Activated naive CD4-positive, alpha-beta T cell treated with Interleukin-2 at 50 U/mL for 16 hours (primary cell): Measurements from ENCODE around the gene RNF4.
A peak's percentile ranks its signal among the peaks of the same experiment; 100 is the strongest.

Experiments used
- DNase-seq: peaks from one replicate; pipeline ENCODE4 v3.0.0-alpha.2; 2020

RNF4 gene

DNA sequence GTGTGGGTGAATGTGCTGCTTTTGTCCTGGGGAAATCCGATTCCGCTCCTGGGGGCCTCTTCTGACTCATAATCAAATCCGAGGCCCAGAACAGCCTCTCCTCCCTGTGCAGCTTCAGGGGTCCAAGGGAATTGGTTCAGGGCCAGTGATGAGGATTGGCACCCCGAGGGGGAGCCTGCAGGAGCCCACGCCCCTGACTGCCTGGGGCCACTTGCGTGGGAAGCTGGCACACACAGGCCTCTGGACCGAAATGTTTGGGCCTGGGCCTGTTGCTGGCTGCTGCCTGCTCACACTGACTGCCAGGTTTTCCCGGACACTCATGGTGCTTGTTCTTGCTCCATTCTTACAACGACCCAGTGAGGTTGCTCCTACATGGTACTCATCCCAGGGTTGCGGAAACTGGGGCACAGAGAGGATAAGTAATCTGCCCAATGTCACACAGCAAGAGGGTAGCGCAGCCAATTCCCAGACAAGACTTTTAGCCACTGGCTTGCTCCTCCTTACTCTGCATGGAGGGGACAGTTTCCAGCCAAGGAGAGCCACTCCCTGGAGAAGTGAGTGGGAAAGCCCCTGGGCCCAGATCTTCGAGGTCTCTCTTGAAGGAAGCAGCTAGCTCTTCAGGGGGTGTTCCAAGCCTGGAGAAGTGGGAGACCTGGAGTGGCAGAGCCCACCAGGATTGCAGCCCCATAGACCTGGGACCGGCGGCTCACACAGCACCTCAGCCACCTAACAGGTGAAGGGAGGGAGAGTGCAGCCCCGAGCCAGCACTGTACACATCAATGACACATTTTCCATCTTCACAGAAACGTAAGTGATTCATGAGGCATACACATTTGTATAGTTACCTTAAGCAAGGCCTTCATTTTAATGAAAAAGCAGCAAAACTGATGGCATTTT lies 29.8 kb upstream of the RNF4 start:
- DNase-seq, result no peak

DNA sequence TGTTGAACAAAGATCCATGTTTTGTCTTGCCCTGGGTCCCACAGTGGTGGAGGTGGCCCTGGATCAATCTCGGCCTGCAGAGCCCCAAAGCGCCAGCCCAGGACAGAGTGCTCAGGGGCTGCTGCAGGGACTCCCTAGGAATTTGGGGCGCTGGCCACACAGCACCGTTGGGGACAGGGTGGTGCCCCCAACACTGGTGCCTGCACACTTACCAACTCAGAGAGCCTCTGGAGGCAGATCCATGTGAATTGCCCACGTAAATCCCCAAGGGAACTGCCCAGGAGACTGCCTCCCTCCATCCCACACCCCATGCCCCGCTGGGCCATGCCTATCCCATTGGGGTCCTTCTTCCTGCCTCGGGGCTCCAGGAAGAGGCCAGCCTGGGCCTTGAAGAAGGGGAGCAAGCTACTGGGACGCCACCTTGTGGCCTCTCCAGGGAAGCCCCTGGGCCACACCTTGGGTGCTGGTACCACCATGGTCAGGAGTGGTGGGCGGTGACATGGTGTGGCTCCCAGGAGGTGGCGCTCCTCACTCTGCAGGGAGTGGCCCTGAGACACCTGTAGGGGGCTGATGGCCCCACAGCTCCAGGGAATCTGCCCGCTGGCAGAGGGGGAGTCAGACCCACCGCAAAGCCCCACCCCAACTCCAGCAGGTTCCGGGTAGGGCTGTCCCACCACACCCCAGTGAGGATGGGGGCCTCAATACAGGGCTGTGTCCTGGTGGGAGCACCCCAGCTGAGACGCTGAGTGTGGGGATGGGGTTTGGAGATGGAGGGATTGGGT lies 27.3 kb upstream of the RNF4 start:
- DNase-seq, result peak; percentile 75

DNA sequence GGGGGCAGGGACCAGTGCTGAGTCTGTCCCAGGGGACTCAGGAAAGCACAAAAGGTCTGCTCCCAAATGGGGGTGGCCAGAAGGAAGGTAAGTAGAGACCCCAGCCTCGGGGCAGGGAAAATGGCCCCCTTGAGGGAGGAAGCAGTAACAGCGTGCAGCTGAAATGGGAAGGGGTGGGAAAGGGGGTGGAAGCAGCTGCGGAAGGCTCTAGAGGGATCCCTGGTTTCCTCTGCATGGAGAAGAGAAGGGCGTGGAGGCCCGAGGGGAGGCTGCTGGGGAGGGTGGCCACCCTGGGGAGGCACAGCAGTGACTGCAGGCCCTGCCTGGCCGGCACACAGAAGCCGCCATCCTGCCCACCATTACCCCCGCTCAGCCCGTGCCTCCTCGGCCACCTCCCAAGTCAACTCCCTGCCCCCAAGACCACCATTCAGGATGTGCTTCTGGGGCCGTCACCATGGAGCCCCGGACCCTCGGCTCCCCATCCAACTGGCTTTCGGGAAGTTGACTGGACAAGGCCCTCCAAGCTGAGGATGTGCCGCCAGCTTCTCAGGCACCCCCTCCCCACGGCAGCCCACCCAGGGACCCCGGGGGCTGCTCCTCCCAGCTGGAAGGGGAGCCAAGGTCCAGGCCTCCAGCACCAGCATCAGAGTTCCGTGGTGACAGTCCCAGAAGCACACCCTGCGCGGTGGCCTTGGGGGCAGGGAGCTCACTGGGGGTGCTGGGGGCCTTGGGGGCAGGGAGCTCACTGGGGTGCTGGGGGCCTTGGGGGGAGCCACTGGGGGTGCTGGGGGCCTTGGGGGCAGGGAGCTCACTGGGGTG lies 26.5 kb upstream of the RNF4 start:
- no peak for DNase-seq

DNA sequence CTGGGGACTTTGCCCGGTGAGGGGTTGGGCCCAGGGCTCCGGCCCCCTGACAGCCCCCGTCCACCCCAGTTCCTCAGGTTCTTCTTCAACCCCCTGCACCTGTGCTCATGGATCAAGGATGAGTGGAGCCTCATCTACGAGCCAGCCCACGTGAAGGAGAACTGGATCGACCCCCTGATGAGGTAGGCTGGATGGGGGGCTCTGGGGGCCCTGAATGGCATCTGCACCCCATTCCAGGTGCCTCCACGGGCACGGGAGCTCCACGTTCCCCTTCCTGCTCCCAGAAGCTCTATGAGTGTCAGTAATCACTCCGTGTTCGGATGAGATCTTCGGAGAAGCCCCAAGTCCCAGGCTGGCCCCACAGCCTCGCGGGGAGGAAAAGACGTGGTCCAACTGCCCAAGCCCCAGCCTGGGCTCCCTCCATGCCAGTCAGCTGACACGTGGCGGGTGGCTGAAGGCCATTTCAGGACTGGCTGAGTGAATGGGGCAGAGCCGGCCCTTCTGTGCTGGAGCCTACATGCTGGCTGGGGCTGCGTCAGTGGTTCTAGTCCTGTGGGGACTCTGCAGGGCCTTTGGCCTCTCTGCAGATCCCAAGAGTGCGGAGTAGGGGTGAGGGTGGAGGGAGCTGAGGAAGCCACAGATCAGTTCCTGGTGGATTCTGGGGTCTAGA lies 25.7 kb upstream of the RNF4 start:
- no peak for DNase-seq

DNA sequence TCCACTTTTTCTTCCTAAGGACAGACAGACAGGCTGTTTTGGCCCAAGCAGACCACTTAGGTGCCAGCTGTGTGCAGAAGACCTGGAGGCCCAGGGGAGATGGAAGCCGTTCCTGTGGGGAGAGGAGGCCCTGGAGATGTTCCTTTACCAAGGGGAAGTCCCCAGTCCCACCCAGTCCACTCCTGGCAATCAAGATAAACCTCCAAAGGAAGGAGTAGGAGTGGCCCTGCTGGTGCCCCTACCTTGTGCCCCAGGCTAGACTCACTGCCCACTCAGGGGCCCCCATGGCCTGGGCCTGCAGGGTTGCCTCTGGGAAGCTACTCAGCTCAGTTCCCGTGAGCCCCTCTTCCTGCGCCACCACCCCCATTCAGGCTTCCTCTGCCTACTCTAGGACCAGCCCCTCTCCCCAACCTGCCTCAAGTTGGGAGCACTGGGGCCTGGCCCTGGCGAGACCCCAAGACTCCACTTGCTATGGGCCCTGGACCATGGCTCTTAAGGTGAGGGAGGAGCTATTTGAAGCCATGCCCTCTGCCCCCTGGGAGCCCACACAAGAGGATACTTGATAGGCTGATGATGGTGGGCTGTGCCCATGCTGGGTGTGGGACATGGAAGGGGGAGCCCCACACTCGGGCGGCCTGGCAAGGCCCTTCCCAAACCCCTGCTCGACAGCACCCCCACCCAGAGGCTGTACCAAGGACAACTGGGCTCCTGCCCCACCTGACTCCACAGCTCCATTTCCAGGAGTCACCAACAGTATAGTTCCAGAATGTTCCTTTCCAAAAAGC lies 24.8 kb upstream of the RNF4 start:
- DNase-seq, result no peak

DNA sequence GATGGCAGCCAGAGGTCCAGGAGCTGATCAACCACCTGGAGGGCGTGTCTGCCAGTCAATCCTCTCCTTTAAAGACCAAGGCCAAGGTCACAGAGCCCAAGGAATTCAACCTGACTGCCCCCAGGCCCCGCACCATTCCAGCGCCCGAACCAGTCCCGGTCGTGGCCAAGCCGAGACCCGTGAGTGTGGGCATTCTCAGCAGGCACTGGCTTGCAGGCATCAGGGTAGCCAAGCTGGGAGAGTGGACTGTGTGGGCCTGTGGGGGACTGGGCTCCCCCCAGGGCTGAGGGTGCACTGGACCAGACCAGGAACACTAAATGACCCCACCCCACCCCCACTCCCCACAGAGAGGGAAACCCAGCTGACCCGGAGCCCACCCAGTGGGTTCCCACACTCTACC lies 23.8 kb upstream of the RNF4 start:
- no peak for DNase-seq

DNA sequence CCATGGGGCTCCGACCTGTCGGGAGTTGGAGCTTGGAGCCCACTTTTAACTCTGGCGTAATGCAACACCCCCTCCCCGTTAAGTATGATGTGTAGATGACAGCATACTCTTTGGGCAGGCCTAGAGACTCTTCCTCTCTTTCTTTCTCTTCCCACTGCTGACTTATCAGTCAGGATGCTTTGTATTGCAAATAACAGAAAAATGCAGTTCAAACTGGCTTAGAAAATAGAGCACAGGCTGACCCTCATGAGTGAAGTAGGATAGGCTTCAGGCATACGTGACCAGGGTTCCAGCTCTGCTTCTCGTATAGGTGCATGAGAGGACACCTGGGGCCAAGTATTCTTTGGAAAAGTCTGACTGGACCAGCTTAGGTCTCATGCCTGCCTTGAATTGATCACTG lies 23.3 kb upstream of the RNF4 start:
- DNase-seq, result no peak

DNA sequence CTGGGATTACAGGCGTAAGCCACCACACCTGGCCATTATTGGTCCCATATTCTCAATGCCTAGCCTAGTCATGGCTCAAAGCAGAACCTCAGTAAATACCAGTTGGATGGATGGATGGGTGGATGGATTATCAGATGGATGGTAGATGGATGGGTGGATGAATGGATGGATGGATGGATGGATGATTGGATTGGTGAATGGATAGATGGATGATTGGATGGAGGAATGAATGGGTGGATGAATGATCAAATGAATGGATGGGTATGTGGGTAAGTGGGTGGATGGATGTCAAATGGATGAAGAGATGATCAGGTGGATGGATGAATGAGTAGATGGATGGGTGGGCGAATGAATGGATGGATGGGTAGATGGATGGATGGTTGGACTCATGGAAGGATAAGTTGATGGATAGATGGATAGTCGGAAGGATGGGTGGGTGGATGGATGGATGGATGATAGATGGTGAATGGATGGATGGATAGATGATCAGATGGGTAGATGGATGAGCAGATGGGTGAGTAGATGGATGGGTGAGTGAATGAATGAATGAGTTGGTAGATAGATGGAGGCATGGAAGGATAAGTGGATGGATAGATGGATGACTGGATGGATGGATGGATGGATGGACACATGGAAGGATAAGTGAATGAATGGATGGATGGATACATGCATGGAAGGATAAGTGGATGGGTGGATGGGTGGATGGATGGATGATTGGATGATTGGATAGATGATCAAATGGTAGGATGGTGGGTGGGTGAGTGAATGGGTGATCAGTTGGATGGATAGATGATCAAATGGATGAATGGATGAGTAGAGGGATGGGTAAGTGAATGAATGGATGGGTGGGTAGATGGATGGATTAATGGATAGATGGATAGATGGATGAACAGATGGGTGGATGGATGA lies 22.0 kb upstream of the RNF4 start:
- DNase-seq, result no peak

DNA sequence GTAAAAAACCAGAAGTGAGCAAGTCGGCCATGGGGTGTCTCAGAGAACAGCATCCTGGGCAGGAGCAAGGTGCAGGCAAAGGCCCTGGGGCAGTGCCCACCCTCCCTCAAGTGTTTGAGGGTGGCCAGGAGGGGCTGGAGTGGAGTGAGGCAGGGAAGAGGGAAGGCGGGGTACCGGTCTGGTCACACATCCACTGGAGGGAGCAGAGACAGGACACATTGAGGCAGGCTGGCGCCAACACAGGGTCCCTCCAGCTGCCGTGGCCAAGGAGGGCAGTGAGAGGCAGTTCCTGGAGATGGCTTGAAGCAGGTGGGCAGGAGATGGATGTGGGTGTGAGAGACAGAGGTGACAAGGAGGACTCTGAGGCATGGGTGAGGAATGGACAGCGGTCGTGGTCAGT lies 20.3 kb upstream of the RNF4 start:
- no peak for DNase-seq

DNA sequence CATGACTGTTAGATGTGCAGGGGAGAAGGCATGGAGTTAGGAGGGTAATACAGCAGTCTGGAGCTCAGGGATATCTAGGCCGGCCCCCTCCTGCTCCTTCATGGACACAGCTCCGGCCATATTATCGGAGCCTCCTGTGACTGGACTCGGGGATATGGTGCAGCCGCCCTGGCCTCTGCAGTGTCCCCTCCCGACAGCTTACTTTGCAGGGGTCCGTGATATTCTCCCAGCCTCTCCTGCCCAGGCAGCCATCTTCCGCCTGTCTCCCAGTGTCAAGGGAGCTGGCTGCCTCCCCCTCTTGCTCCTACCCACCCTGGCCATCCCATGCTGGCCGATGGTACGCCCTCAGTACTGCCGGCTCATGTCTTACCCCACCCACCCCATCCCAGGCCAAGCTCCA lies 19.9 kb upstream of the RNF4 start:
- no peak for DNase-seq

DNA sequence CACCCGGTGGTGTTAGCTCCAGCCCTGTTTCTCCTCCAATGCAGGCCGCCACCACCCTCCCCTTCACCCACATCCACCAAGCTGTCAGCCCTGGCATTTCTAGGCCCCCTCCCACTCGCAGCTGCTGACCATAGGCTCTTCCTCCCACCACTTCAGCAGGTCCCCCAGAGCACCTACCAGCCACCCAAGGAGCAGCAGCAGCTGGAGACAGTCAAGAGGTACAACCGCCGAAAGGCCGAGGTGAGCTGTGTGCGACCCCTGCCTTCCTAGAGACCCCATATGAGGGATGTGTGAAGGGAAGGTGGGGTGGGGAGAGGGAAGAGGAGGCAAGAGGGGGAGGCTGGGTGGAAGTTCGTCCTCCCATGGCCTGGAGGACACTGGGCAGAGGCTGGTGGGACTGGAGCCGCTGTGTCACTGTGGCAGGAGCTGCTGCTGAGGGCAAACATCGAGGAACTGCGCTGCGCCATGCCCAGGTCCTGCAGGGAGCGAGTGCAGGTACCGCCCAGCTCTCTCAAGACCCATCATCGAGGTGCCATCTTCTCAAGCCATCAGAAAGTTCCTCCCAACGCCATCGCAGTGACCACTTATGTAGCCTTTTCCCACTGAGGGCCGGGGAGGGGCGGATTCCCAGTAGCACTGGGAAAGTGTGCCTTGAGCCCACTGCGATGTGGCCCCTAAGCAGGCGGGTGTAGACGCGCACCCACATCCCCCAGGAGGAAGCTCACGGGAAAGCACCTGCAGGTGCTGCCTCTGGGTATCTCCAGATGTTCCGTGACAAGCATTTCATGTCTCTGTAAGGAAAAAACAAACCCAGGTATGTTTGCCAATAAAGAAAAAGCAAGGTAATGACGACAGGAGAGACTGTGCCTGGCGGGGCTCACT lies 19.2 kb upstream of the RNF4 start:
- no peak for DNase-seq

DNA sequence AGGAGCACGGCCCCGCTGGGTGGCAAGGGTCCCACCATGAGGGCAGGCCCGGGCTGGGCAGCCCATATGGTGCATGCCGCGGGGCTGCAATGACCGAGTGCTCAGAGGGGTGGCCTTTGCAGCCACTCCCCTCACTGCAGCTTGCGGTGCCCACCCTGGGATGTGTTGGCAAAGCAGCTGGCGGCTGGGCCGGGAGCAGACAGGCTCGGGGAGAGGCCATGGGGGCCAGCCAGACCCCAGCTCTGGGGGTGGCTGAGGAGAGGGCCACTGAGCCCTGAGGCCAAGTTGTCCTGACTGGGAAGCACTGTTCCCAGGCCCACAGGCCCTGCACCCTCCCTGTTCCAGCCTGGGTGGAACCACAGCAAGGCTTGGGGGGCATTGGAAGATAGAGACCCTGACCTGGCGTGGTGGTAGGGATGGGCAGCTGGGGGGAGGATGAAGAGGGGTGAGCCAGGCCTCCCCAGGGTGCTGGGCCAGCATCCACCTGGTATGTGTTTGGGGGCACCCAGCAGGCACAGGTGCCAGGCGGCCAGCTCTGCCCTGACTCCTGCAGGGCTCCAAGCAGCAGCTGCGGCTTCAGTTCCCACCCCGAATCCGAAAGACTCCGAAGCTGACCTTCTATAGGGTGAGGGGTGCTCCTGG lies 18.4 kb upstream of the RNF4 start:
- DNase-seq, result no peak

DNA sequence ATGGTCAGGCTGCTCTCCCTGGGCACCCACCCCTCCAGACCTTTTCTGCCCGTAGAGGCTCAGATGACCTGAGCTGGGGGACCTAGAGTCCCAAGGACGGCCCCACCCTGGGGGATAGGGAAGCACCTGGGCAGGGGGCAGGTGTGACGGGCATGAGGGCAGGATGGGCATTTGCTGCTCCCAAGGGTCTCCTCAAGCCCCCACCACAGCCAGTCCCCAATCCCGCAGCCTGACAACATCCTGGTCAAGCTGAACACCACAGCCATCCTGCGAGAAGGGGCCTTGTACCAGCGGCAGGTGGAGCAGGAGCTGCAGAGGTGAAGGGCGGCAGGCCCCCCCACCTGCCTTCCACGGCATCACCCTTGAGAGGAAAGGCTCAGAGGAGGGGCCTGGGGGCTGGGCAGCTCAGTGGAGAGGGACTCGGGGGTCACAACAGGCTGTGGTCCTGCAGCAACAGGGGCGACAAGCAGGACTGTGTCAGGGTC lies 17.8 kb upstream of the RNF4 start:
- no peak for DNase-seq

DNA sequence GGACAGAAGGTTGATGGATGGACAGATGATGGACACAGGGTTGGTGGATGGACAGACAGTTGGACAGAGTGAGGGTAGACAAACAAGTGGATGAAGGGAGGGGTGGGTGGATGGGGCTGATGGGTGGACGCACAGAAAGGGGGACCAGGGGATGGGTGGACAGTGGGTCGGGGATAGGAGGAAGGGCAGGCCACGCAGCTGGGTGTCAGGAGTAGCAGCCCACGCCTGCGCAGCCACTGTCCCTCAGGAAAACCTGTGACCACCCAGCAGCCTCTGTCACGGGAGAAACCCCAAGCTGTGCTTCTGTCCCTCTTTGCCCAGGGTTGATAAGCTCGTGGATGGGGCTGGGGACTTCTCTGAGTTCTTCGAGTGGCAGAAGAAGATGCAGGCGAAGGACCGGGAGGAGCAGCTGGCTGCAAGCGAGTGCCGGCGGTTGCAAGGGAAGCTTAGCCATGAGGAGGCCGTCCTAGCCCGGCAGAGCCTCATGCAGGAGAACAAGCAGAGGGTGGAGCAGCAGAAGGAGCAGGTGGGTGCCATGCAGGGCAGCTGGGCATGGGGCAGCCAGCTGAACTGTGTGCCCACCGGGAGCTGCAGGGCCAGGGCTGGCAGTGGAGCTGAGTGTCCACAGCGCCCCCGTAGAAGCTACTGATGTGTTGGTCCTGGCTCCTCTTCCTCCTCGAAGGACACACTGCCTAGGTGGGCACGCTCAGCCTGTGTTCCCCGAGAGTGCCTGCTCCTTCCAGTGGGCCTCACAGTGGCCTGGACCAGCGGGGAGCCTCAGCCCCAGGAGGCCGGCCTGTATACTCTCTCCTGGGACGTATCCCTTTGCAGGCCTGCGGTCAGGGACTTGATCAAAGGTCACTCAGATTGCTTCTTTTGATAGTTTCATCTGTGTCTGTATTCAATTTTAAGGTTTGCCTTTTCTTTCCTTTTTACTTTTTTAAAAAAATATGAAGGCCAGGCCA lies 16.8 kb upstream of the RNF4 start:
- no peak for DNase-seq

DNA sequence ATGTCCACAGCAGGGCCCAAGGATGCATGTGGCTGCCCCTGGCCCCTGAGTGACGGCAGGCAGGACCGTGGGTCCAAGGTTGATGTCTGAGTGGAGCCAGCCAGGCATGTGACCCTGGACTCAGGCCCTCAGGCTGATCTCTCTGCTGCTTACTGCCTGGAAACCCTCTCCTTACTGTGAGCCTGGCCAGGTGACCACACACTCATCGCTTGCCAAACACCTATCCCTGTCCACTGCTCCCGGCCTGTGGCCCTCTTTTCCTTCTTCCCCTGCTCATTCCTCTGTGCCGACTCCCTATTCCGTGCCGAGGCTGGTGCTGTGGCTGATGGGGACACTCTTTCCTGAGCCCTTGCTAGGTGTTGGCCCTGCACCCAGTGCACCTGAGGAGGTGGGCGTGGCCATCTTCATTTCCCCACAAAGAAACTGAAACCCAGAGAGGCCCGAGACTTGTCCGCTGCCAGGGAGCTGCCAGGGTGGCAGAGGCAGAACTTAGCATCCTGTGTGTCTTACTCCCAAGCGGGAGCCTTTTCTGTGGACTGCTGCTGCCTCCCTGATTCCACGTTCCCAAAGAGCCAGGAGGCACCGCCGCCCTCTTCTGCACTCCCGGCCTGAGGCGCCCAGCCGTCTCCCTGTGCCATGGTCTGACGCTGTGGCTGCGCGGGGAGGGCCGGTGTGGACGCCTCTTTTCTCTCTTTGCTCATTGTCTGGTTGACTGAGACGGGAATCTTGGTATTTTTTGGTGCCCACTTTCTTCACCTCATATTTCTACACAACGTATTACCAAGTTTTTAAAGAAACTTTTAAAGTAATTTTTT lies 11.2 kb upstream of the RNF4 start:
- DNase-seq, result no peak

DNA sequence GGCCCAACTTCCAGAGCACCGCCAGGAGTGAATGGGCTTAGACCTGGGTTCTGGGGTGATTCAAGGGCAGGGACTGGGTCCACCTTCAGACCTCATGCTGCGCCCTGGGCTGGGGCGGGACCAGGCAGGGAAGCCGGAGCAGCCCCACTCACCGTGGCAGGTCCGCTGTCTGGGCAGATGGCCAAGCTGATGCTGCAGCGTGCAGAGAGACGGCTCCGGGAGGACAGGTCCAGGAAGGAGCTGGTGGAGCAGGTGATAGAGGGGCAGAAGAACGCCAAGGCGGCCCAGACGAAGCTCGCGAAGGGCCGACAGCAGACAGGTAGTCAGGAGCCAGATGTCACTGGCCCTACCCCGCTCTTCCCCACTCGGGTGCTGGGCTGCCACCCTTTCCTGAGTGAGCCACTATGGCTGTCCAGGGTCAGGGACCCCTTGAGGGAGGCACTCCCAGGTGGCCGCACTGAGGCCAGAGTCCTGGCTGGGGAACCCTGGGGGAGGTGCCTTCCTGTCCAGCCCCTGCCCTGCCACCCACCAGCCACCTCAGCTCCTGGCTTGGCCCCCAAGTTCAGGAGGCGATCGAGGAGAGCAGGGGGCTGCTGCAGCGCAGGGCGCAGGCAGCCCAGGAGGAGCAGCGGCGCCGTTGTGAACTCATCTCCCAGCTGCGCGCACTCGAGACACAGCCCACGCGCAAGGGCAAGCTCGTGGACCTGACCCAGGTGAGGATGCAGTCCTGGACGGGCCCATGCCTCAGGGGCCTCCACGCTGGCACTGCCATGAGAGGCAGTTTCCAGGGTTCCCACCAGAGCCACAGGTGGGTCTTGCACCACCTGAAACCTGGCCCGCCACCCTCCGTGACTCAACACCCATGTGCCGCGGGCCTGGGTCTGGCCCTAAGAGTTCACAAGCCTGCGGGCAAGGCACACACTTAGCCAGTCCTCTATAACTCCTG lies 10.1 kb upstream of the RNF4 start:
- DNase-seq, result no peak
